ENCODE measurements around the gene ROBO1.

Gene ROBO1

DNA sequence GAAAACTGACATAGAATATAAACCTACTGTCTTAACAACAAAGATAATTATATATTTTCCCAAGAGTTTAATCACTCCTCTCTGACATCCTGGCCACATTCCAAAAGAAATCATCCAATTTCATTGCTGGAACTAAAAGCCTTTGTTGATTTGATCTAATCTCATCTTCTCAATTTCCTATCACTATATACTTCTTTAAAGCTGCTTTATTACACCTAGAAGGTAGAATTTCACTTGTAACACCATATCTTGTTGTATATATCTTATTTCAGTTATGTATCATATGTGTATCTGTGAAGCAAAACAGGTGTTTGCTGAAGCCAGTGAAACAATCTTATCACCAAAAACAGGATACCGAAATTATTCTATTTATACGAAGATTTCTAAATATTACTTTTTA, 740.2 kb downstream of the ROBO1 start:
- in situ Hi-C loops (cut with MboI; ENCODE audit: low sequenced_read_pairs) = no loop called here

DNA sequence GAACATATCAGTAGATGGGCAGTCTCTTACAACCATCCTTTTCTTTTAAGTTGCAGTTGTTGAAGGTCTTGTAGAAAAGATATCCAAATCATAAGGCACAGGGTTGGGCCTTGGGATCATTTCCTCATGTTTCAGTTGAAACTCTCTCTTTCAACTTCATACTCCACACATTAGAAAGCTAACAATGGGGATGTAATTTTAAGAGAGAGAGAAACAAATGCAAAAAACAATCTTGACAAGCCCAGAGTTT, 747.9 kb downstream of the ROBO1 start:
- in situ Hi-C loops (cut with MboI; ENCODE audit: low sequenced_read_pairs) = loop anchor here (25.0 kb wide), 1 partner anchor 358 kb away; no protein-coding TSS in a partner anchor

DNA sequence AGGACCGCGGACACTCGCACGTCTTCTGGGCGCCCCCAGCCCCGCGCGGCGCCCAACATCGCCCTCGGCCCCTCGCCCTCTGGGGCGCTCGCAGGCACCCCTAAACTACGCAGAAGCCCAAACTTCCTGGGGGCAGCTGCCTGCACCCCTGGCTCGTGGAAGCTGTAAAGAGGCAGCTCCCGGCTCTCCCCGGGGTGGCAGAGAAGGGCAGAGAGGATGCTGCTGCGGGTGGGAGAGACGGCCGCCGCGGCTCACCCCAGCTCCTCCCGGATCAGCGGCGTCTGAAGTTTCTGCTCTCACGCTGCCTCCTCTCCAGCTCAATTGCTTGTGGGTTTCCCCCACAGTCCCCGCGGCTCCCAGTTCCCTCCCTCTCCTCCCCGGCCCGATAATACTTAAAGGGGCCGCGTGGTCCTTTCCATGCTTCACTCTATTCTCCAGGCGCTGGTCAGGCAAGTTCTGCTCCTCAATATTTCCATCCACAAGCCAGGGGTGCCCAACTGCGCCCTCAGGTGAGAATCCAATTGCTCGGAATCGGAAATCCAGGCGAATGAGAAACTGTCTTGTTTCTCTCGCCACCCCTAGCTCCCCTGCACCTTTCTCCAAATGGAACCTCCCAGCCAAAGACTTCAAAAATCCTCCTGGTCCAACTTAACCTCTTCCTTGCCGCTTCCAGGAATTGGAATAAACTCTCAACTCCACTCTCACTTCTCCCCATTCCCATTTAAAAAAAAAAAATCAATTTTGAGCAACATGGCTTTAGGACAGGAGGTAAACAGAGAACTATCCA, 748.5 kb downstream of the ROBO1 start:
- in situ Hi-C loops (cut with MboI; ENCODE audit: low sequenced_read_pairs) = loop anchor here (25.0 kb wide), 1 partner anchor 357 kb away; no protein-coding TSS in a partner anchor

DNA sequence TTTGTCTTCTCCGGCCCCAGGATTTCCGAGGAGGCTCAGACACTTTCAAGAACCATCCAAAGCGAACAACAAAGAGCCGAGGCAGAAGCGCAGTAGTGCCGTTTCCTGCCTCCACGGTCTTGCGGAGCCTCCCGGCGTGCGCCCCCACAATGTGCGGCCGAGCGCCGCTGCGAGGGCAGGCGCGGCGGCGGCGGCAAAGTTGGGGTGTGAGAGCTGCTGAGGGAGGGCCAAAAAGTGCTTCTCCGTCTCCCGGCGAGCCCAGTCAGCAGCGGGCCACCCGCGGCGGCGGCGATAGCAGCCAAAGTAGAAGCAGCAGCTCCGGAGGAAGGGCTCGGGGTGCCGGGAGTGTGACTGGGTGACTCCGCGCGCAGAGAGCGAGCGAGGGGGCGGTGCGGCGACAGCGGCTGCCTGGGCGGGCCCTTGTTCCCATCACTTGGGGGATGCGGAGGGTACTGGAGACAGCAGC, 749.1 kb downstream of the ROBO1 start:
- in situ Hi-C loops (cut with MboI; ENCODE audit: low sequenced_read_pairs) = loop anchor here (25.0 kb wide), 1 partner anchor 356 kb away; no protein-coding TSS in a partner anchor

DNA sequence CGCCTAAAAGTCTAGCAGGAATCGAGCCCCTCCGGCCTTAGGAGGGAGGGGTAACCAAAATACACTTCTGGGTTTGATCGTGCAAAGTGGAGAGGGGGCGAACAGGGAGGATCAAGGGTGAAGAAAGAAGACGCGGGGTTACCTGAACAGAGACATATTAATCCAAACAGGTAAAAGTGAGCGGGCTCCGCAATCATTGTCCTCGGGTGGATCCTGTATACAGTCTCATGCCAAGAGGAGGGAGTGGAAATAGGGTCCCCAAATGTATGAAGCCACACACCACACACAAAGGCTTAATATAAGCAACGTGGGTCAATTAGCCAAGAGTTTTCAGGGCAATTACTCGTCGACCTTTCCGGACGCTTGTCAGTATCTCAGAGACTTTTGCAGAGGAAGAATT, 749.5 kb downstream of the ROBO1 start:
- in situ Hi-C loops (cut with MboI; ENCODE audit: low sequenced_read_pairs) = loop anchor here (25.0 kb wide), 1 partner anchor 356 kb away; no protein-coding TSS in a partner anchor

DNA sequence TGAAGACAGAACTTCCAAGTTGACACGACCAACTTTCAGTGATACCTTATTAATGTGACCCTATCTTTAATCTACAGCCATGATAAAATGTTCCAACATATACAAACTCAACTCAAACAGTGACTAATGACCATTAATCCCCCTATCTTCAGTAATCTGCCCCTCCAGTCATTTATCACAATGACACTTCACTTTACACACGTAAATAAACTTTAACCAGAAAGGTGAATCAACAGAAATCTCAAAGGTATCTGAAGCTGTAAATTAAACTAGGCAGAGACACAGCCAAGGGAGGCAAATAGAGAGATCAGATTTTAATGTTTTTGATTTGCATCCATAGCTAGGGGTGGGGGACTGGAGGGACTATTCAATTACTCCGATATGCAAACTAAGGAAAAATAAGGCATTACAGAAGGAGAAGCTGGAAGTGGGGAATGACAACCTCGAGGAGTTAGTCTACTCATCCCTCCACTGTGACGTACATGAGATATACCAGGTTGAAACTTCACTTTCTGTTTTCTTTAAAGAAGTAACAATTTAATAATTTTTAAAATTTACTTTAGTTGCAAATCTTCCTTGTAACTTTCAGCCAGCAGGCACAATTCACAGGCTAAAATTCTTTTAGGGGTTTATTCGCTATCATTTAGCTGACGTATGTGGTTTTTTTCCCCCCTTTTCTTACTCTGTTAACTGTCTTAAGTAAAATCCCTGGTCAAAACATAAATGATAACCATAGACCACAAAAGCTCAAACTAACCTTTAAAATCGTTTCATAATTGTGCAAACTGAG, 751.0 kb downstream of the ROBO1 start:
- in situ Hi-C loops (cut with MboI; ENCODE audit: low sequenced_read_pairs) = loop anchor here (25.0 kb wide), 1 partner anchor 354 kb away; no protein-coding TSS in a partner anchor

DNA sequence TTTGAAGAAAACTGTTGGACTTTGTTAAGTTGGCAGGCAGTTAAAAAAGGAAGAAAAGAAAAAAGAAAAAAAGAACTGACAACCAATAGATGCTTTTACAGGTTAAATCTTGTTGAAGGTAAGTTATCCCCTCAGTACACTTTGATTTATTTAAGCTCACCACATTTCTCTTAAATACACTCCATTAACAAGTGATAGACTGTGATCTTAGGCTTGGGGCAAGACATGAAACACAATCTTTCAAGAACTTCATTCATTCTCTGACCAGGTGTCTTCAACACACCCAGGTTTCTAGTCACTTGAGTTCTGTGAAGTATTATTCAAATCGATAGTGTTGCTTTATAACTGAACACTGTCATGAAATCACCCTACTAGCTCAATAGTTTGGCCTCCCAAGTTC, 751.9 kb downstream of the ROBO1 start:
- in situ Hi-C loops (cut with MboI; ENCODE audit: low sequenced_read_pairs) = loop anchor here (25.0 kb wide), 1 partner anchor 354 kb away; no protein-coding TSS in a partner anchor

DNA sequence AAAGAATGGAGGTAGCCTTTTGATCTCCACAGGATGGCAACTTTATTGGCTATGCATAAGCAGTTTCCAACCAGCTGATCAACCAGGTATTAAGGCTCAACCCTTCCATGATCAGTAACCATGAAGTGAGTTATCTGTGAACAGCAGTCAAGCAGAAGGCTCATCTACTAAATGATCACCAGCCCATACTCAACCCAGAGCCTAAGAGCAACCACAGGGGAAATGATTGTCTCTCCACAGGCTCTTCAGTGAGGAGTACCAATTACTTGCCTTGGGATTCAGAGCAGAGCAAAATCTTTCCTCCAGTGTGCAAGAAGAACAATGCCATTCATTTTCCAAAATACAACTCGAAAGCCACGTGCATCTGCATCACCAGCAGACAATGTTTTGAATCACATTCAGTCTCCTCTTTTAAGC, 754.8 kb downstream of the ROBO1 start:
- in situ Hi-C loops (cut with MboI; ENCODE audit: low sequenced_read_pairs) = loop anchor here (25.0 kb wide), 1 partner anchor 351 kb away; no protein-coding TSS in a partner anchor

DNA sequence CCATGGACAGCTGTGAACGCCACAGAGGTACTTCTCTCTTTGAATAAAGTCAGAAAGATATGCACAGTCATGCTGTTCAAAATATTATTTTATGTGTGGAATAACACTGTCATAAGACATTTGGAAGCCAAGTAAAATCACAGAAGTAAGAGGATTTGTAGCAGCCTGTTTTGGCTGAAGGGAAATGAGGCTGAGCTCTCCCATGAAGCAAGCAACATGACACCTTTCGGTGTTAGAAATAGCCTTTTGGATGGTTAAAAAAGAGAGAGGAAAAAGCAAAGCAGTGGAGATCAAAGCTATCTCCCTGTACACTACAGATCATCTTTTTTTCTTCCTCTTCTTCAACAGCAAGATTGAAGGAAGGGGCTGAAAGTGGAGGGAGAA, 755.3 kb downstream of the ROBO1 start:
- in situ Hi-C loops (cut with MboI; ENCODE audit: low sequenced_read_pairs) = loop anchor here (25.0 kb wide), 1 partner anchor 350 kb away; no protein-coding TSS in a partner anchor

DNA sequence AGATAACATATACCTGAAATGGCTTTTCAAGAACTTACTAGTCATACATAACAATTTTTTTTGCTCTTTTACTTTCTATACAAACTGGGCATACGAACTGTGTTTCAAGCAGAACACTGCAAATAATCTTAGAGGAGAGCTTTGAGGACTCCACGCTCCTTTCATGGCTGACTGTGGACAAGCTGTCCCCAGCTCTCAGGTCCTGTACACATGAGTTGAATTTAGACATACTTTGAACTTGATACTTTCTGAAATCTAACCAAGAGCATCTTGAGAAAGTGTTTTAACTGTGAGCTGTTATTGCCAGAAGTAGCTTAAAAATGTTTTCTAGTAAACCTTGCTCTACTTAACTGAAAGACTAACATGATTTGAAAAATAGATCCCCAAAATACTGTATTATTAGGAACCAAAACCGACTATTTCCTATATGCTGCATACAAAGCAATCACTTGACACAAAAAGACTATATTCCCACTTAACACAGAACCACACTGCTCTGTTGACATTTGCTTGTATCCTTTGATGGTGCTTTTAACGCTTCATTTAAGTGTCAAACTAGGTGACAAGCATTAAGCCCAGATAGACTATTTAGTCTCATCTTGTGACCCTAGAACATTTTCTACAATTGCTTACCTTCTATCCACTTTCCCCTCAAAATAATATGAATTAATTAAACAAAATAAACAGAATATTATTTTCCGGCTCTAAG, 755.8 kb downstream of the ROBO1 start:
- in situ Hi-C loops (cut with MboI; ENCODE audit: low sequenced_read_pairs) = loop anchor here (25.0 kb wide), 1 partner anchor 350 kb away; no protein-coding TSS in a partner anchor

DNA sequence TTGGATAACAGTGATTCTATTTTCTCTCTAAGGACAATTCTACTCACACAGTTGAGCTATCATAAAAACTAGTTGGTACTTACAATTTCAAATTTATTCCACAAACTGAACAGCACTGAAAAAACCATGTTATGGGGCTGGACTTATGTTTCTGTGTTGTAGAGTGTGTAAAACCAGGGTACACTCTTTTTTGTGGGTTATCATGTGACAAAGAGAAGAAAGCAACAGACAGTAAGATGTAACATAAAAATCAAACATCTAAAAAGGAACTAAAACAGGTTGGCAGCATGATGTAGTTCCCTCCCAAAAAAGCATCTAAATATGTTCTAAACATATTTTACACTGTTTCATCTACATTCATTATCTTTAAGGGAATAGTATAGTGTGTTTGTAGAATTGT, 757.9 kb downstream of the ROBO1 start:
- in situ Hi-C loops (cut with MboI; ENCODE audit: low sequenced_read_pairs) = loop anchor here (25.0 kb wide), 1 partner anchor 348 kb away; no protein-coding TSS in a partner anchor

DNA sequence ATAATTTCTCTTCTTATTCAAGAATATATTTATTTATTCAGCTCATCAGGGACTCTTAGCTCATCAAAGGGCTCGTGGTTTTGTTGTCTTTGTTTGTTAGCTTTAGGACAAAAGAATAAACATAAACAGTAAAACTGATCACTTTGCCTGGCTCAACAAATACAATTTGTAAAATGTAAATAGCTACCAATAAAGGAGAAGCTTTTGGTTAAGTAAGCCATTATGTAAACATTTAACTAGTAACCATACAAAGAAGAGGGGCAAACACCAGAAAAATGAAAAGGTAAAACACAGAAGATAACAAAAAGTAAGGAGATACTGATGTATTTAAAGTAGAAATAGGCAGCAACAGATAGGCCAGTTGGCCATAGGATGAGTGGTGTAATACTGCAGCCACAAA, 761.7 kb downstream of the ROBO1 start:
- in situ Hi-C loops (cut with MboI; ENCODE audit: low sequenced_read_pairs) = loop anchor here (25.0 kb wide), 1 partner anchor 344 kb away; no protein-coding TSS in a partner anchor

DNA sequence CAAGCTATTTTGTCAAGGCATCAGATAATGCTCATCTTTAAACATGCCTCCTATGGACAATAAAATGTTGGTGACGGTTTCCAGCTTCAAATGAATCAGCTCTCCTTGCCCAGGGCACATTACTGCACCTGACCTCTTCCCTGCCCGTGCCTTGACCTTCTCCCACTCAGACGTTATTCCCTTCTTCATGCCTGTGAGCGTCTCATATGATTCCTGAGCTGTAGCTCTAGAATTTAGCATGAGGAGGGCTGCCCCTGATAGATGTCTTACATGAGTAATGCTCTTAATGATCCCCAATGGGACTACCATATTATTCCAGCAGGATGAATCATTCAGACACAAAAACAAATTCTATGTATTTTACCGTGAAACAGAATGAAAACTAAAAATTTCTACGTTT, 762.7 kb downstream of the ROBO1 start:
- in situ Hi-C loops (cut with MboI; ENCODE audit: low sequenced_read_pairs) = loop anchor here (25.0 kb wide), 1 partner anchor 343 kb away; no protein-coding TSS in a partner anchor

DNA sequence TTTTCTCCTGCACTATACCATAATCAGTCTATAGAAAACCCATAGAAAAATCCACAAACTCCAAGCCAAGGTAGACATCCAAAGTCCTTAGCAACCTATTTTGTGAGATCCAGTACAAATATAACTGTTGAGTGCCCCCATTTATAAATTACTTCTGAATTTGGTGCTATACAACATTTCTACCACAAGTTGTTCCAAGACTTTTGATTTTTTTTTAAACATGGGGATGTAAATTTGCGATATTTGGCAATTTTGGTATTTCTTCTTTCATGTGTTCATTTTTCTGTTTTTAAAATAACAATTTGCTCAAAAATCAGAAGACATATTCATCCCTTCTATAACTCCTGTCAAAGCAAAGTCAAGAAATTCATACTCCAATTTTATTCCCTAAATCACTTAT, 763.8 kb downstream of the ROBO1 start:
- in situ Hi-C loops (cut with MboI; ENCODE audit: low sequenced_read_pairs) = loop anchor here (25.0 kb wide), 1 partner anchor 342 kb away; no protein-coding TSS in a partner anchor

DNA sequence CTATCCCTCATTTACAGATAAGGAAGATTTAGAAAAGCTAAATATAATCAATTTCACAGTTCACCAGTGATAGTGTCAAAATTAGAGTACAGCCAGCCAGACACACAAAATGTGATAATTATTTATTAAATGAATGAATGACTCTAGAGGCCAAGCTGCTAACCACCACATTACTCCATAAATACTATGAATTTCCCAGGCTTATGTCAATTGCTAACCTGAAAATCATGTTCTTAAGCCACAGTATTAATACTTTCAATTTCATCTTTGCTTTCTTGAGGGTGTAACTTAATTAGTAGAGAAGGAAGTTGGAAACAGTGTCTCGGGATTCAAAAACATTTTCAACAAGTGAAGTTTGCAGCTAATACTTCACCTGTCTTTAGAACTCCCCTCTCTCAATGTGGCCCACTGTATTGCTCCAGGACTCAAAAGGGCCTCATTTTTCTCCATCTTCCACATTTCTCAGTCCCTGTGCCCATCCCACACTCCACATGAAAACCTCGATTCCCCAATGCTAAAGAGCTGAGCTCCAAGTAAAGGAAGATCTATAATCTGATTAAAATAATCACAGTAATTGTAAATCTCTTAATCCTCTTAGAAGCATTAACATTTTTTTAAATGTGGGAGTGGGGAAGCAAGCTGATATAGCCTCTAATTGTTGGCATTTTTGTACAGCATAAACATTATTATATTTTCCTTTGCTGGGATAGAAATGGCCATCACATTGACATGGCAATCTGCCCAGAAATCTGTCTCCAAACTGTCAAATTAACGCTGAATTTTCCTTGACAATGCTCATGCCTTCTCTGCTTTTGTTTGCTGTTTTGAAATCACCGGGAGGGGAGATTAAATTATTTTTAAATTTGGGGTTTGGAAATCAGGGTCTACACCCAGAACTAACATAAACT, 765.1 kb downstream of the ROBO1 start:
- in situ Hi-C loops (cut with MboI; ENCODE audit: low sequenced_read_pairs) = loop anchor here (25.0 kb wide), 1 partner anchor 340 kb away; no protein-coding TSS in a partner anchor

DNA sequence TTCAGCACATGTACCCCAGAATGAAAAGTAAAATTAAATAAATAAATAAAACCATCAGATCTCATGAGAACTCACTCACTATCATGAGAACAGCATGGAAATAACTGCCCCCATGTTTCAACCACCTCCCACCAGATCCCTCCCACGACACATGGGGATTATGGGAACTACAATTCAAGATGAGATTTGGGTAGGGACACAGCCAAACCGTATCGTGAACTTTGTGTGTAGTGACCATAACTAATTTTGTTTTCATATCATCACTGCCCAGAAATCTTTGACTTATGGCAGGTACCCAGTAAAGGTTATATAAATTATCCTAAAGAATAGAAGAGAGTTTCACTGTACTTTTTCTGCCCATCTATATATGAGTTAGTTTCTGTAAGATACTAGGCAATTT, 766.5 kb downstream of the ROBO1 start:
- in situ Hi-C loops (cut with MboI; ENCODE audit: low sequenced_read_pairs) = loop anchor here (25.0 kb wide), 1 partner anchor 339 kb away; no protein-coding TSS in a partner anchor

DNA sequence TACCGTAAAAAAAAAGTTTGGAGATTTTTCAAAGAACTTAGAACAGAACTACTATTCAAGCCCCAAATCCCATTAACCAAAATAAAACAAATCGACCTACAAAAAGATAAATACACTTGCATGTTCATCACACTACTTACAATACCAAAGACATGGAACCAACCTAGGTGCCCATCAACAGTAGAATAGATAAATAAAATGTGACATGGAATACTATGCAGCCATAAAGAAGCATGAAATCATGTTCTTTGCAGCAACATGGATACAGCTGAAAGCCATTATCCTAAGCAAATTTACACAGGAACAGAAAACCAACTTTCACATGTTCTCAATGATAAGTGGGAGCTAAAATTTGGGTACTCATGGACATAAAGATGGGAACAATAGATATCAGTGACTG, 768.7 kb downstream of the ROBO1 start:
- in situ Hi-C loops (cut with MboI; ENCODE audit: low sequenced_read_pairs) = no loop called here

DNA sequence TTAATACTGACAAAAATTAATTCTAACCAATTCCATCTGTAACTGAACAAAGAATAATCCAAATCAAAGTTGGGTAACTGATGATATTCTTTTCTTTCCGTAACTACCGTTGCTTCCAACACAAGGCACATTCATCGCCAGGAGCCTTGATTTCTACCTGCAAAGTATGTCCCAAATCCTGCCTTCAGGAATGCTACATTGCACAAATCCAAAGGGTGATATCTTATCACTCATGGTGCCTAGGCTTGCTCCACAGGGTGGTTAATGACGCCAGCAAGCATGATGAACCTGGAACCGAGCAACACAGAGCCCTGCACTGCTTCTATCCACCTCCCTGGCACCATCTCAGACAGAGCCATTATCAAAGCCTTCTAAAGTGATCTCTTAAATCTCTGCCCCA, 772.7 kb downstream of the ROBO1 start:
- in situ Hi-C loops (cut with MboI; ENCODE audit: low sequenced_read_pairs) = no loop called here

DNA sequence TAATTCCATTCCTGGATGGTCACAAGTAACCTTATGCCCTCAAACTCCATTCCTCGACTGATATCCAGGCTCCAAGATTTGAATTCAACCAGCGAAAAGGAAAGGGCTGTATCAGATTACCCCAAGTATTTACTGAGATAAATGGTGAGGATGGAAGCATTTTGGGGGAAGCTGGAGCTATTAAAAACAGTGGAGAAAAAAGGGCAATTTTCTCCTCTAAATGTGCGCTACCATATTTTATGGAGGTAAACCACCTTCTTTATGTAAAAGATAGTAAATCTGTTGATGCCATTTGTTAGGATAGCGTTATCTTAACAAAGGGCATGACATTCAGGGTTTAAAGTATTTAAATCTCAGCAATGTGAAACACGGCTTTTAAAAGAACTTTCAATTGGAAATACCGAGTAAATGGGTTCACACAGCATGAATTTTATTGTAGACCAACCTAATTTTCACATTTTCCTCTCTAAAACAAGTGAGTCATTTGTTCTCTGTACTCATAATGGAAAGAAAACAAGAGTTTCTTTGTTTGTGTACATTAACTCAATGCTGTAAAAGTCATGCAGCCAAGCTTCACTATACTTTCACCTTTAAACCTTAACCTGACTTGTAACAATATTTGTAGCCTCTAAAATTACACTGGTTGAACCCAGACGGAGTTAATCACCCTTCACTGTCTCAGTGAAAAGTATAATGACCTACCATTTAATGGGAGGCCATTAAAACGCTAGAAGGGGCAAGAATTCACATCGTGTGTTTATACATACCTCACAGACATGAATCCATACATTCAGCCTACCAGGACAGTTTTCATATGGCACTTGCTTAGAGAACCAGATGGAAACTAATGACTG, 773.4 kb downstream of the ROBO1 start:
- in situ Hi-C loops (cut with MboI; ENCODE audit: low sequenced_read_pairs) = no loop called here
